NB4 (cell line): ENCODE measurements around the gene HHIPL1.

ENCODE experiments used
- MYC ChIP-seq: IDR thresholded peaks from 2 replicates; pipeline ENCODE4 v1.6.1; 2011; ENCODE audit warnings: low read depth, low read length
- POLR2A ChIP-seq: IDR thresholded peaks from 2 replicates; pipeline ENCODE4 v1.6.1; 2011; ENCODE audit warnings: mild to moderate bottlenecking; ENCODE audit not compliant: insufficient read length; ENCODE audit errors: extremely low read depth
- TF ChIP-seq, protein P1 (sequence below): IDR thresholded peaks from one replicate; pipeline ENCODE4 v1.5.1; 2012; ENCODE audit warnings: low read depth, low read length
- TF ChIP-seq, protein P2 (sequence below): IDR thresholded peaks from 2 replicates; pipeline ENCODE4 v1.6.1; 2011; ENCODE audit warnings: low read depth, low read length

DNA sequence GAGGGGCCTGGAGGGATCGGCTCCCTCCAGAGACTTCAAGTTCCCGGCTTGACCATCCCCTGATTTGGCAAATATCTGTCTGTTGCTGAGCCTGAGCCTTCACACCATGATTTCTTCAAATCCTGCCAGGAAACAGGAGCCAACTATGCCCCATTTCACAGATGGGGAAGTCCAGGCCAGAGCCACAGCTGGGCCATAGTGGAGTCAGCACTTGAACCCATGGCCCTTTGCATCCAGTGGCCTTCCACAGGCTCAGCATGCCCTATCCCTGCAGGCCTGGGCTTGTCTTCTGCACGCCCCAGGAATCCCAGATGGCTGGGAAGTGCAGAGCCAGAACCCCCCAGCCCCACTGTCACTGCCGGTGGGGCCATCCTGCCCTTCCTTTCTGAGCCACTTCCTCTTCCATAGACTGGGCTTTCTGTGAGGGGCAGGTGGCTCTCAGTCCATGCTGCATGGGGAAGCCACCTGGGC is 84.1 kb downstream of the HHIPL1 start:
- TF ChIP-seq, protein P1, sequence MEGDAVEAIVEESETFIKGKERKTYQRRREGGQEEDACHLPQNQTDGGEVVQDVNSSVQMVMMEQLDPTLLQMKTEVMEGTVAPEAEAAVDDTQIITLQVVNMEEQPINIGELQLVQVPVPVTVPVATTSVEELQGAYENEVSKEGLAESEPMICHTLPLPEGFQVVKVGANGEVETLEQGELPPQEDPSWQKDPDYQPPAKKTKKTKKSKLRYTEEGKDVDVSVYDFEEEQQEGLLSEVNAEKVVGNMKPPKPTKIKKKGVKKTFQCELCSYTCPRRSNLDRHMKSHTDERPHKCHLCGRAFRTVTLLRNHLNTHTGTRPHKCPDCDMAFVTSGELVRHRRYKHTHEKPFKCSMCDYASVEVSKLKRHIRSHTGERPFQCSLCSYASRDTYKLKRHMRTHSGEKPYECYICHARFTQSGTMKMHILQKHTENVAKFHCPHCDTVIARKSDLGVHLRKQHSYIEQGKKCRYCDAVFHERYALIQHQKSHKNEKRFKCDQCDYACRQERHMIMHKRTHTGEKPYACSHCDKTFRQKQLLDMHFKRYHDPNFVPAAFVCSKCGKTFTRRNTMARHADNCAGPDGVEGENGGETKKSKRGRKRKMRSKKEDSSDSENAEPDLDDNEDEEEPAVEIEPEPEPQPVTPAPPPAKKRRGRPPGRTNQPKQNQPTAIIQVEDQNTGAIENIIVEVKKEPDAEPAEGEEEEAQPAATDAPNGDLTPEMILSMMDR, result no peak
- TF ChIP-seq, protein P2, sequence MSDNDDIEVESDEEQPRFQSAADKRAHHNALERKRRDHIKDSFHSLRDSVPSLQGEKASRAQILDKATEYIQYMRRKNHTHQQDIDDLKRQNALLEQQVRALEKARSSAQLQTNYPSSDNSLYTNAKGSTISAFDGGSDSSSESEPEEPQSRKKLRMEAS, result no peak
- TF ChIP-seq POLR2A (no peak), MYC (no peak)
